Skeletal muscle tissue (tissue), 4 donors: ENCODE data around the gene ERAL1. TPM values are rescaled to one million over a fixed set of nuclear protein-coding genes. Genes with fewer than 3 reads are reported as not detected.

Source experiments
- H3K27ac ChIP-seq: one replicate; pipeline ENCODE4 v1.7.0; 2013; ENCODE audit warnings: mild to moderate bottlenecking, low read depth, low read length, inconsistent platforms
- H3K27me3 ChIP-seq, 3 donors: one replicate each; pipeline ENCODE4 v1.7.0; 2013; ENCODE audit warnings: low read length in 3 of 3; ENCODE audit not compliant: control insufficient read depth in 3 of 3, insufficient read depth in 3 of 3
- H3K36me3 ChIP-seq, 3 donors: one replicate each; pipeline ENCODE4 v1.7.0; 2013; ENCODE audit warnings: low read length in 3 of 3; ENCODE audit not compliant: control insufficient read depth in 3 of 3, insufficient read depth in 3 of 3
- H3K4me1 ChIP-seq, 3 donors: one replicate each; pipeline ENCODE4 v1.7.0; 2013; ENCODE audit warnings: low read length in 3 of 3, mild to moderate bottlenecking in 3 of 3; ENCODE audit not compliant: control insufficient read depth in 3 of 3, insufficient read depth in 3 of 3
- H3K4me3 ChIP-seq, 3 donors: one replicate each; pipeline ENCODE4 v1.7.0; 2013; ENCODE audit warnings: low read length in 3 of 3
- H3K9ac ChIP-seq, 3 donors: one replicate each; pipeline ENCODE4 v1.7.0; 2013; ENCODE audit warnings: low read length in 3 of 3, mild to moderate bottlenecking in 3 of 3, moderate library complexity in 2 of 3, low read depth in 1 of 3
- H3K9me3 ChIP-seq, 3 donors: one replicate each; pipeline ENCODE4 v1.7.0; 2013; ENCODE audit warnings: low read length in 3 of 3; ENCODE audit not compliant: control insufficient read depth in 3 of 3
- total RNA-seq: library from RNA; depleted of rRNA; stranded (reverse); fragments of >200 nt; gene quantifications from one replicate; pipeline ENCODE4 v1.2.3, GENCODE V29; 2014
- donor health status: Osteomylitis.

Gene ERAL1
- total RNA-seq, 1 donor from 2014 or later: 19.3 TPM

- Histone ChIP-seq H3K36me3 (peaks cover 24 to 32% (median 28%) of the 10 kb centered on the region in 3 donors), H3K27ac (no peak overlapping the region), H3K4me1 (no peaks in the 10 kb centered on the region), H3K9ac (no peak overlapping the region), H3K27me3 (no peaks in the 10 kb centered on the region), H3K4me3 (no peak overlapping the region), H3K9me3 (no peaks in the 10 kb centered on the region)
Observed at GRCh38 chr17:28862561-28862960, 7.7 kb downstream of the ERAL1 start.

DNA sequence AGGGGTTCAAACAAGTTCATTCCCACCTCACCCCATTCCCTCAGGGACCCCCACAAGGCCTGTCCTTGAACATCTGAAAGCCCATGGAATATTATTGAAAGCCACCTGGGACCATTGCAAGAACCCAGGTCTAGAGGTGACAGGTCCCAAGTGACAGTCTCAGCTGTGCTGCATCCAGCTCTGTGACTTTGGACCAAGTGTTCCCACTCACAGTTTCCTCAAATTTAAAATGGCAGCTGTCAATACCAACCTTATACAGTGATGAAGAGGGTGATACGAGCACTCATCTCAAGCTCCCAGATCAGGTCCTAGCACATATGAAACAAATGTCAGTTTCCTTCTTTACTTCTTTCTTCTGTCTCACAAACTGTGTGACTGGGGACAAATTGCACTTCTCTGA is 9.1 kb downstream of the ERAL1 start:
- Histone ChIP-seq H3K27me3 (no peaks in the 10 kb centered on the region), H3K4me3 (no peak overlapping the region), H3K9me3 (no peaks in the 10 kb centered on the region), H3K9ac (no peak overlapping the region), H3K36me3 (peaks cover 13 to 18% (median 14%) of the 10 kb centered on the region in 3 donors), H3K27ac (no peak overlapping the region), H3K4me1 (no peaks in the 10 kb centered on the region)

- H3K27me3 ChIP-seq: no peaks in the 10 kb centered on the region
- H3K9me3 ChIP-seq: no peaks in the 10 kb centered on the region
- H3K4me1 ChIP-seq: no peaks in the 10 kb centered on the region
- no peak overlapping the region for H3K9ac ChIP-seq
- H3K36me3 ChIP-seq: peaks cover 9 to 15% (median 10%) of the 10 kb centered on the region in 3 donors
- H3K27ac ChIP-seq: no peak overlapping the region
- H3K4me3 ChIP-seq: no peak overlapping the region
Observed at GRCh38 chr17:28864991-28865849, 10.4 kb downstream of the ERAL1 start.

DNA sequence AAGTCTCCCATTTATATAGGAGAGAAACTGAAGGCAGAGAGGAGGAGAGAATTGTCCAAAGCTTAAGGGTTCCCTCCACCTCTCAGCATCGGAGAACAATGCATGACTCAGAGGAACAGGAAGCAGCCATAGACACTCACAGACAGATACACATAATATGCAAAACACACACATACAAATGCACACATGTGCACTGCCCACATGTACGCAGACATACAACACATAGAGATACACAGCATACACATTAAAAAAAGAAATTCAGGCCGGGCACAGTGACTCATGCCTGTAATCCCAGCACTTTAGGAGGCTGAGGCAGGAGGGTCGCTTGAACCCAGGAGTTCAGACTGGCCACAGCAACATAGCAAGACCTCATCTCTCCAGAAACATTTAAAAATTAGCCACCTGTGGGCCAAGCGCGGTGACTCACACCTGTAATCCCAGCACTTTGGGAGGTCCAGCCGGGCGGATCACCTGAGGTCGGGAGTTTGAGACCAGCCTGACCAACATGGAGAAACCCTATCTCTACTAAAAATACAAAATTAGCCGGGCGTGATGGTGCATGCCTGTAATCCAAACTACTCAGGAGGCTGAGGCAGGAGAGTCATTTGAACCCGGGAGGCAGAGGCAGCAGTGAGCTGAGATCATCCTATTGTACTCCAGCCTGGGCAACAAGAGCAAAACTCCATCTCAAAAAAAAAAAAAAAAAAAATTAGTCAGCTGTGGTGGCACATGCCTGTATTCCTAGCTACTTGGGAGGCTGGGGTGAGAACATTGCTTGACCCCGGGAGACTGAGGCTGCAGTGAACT is 11.3 kb downstream of the ERAL1 start:
- no peaks in the 10 kb centered on the region for H3K9me3 ChIP-seq
- no peak overlapping the region for H3K4me3 ChIP-seq
- H3K9ac ChIP-seq: no peak overlapping the region
- H3K4me1 ChIP-seq: no peaks in the 10 kb centered on the region
- peaks cover 4 to 9% (median 4%) of the 10 kb centered on the region in 3 donors for H3K36me3 ChIP-seq
- no peaks in the 10 kb centered on the region for H3K27me3 ChIP-seq
- no peak overlapping the region for H3K27ac ChIP-seq

GRCh38 chr17:28867276-28867675 is 12.5 kb downstream of the ERAL1 start:
- Histone ChIP-seq H3K4me1 (no peaks in the 10 kb centered on the region), H3K9ac (no peak overlapping the region), H3K4me3 (no peak overlapping the region), H3K36me3 (no peaks in the 10 kb centered on the region), H3K27me3 (no peaks in the 10 kb centered on the region), H3K27ac (no peak overlapping the region), H3K9me3 (no peaks in the 10 kb centered on the region)

- Histone ChIP-seq H3K27me3 (no peaks in the 10 kb centered on the region), H3K9me3 (no peaks in the 10 kb centered on the region), H3K9ac (no peak overlapping the region), H3K36me3 (no peaks in the 10 kb centered on the region), H3K4me1 (no peaks in the 10 kb centered on the region), H3K4me3 (no peak overlapping the region), H3K27ac (no peak overlapping the region)
Observed at GRCh38 chr17:28871056-28871579, 16.3 kb downstream of the ERAL1 start.

DNA sequence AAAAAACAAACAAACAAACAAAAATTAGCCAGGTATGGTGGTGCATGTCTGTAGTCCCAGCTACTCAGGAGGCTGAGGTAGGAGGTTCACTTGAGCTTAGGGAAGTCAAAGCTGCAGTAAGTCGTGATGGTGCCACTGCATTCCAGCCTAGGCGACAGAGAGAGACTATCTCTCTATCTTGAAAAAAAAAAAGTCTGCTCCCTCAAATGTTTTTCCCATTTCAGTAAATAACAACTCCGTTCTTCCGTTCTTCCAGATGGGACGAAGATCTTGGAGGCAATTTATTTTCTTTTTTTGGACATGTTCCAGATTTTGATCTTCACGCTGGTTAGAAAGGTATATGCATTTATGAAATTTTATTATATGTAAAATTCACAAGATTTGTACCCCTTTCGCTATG is 19.0 kb downstream of the ERAL1 start:
- no peak overlapping the region for H3K4me3 ChIP-seq
- H3K36me3 ChIP-seq: peaks cover 0 to 3% (median 2%) of the 10 kb centered on the region in 3 donors
- no peaks in the 10 kb centered on the region for H3K9me3 ChIP-seq
- no peaks in the 10 kb centered on the region for H3K4me1 ChIP-seq
- no peak overlapping the region for H3K27ac ChIP-seq
- no peak overlapping the region for H3K9ac ChIP-seq
- no peaks in the 10 kb centered on the region for H3K27me3 ChIP-seq

GRCh38 chr17:28874750-28875149 is 19.9 kb downstream of the ERAL1 start:
- Histone ChIP-seq H3K27me3 (no peaks in the 10 kb centered on the region), H3K27ac (no peak overlapping the region), H3K9ac (no peak overlapping the region), H3K4me3 (no peak overlapping the region), H3K4me1 (no peaks in the 10 kb centered on the region), H3K9me3 (no peaks in the 10 kb centered on the region), H3K36me3 (peaks cover 8 to 12% (median 9%) of the 10 kb centered on the region in 3 donors)

DNA sequence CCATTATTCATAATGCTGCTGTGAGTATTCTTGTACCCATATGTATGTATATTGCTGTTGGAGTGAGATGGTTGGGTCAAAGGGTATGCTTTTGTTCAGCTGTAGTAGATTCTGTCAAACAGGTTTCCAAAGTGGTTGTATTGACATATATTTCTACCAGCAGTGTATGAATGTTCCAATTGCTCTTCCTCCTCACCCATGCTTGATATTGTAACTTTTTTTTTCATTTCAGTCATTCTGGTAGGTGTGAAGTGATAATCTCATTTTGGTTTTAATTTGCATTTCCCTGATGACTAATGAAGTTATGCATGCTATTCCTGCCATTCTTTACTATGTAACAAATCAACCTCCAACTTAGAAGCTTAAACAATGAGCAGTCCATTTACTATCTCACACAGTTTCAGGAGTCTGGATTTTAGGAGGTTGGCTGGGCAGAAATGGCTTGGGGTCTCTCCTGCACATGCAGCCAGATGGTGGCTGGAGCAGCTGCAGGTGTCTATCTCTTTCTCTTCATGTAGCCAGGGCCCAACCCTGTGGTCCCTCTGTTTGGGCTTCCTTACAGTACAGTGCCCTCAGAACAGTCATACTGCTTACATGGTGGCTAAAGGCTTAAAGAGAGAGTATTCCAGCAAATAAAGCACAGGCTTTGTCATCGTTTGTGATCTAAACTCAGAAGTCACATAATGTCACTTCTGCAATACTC is 21.2 kb downstream of the ERAL1 start:
- H3K27me3 ChIP-seq: no peaks in the 10 kb centered on the region
- H3K9ac ChIP-seq: no peak overlapping the region
- H3K4me1 ChIP-seq: no peaks in the 10 kb centered on the region
- no peak overlapping the region for H3K27ac ChIP-seq
- H3K36me3 ChIP-seq: peaks cover 21 to 25% (median 22%) of the 10 kb centered on the region in 3 donors
- no peaks in the 10 kb centered on the region for H3K9me3 ChIP-seq
- H3K4me3 ChIP-seq: no peak overlapping the region
